ENCODE measurements around the gene NDFIP2.
"Not testable (repeated sequence)": the region's sequence is repeated elsewhere in the genome, so short reads cannot be mapped to it uniquely, and the experiment has no call there.

The NDFIP2 gene

GRCh38 chr13:79593641-79594275 is 112.8 kb downstream of the NDFIP2 start:
- DNase-seq (ENCODE audit: low spot score), result no peak

DNA sequence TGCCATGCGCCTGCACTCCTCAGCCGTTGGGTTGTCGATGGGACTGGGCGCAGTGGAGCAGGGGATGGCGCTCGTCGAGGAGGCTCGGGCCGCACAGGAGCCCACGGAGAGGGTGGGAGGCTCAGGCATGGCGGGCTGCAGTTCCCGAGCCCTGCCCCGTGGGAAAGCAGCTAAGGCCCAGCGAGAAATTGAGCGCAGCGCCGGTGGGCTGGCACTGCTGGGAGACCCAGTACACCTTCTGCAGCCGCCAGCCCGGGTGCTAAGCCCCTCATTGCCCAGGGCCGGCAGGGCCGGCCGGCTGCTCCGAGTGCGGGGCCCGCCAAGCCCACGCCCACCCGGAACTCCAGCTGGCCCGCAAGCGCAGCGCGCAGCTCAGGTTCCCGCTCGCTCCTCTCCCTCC is 119.2 kb downstream of the NDFIP2 start:
- DNase-seq (ENCODE audit: low spot score), result not testable (repeated sequence)

GRCh38 chr13:79602936-79603335 is 122.0 kb downstream of the NDFIP2 start:
- no peak for DNase-seq (ENCODE audit: low spot score)

DNA sequence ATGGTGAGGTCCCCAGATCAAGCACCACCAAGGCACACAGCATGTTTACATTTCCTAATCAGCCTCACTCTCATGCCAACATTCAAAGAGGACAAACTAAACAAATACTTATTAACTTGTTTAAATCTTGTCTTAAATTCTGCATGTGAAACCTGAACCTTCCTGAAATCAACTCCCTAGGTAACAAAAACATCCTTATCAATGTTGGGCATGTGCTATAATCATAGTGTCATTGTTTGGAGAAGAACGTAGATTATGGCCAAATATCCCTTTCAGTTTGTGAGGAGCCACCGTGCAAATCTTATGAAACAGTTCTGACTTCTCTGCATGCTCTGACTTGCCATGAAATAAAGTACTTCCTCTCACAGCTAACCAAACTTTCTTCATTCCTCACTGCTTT is 123.8 kb downstream of the NDFIP2 start:
- DNase-seq (ENCODE audit: low spot score), result no peak
